HG02678 (cell line): ENCODE measurements around the gene ADAMTS20.
"Not testable (repeated sequence)": the region's sequence is repeated elsewhere in the genome, so short reads cannot be mapped to it uniquely, and the experiment has no call there.

ENCODE experiments used
- ATAC-seq: cut with Tn5 transposase; IDR thresholded peaks from one replicate; pipeline ENCODE4 v1.9.1; 2021; ENCODE audit warnings: mild to moderate bottlenecking, moderate library complexity; ENCODE audit not compliant: unreplicated experiment

Gene ADAMTS20

DNA sequence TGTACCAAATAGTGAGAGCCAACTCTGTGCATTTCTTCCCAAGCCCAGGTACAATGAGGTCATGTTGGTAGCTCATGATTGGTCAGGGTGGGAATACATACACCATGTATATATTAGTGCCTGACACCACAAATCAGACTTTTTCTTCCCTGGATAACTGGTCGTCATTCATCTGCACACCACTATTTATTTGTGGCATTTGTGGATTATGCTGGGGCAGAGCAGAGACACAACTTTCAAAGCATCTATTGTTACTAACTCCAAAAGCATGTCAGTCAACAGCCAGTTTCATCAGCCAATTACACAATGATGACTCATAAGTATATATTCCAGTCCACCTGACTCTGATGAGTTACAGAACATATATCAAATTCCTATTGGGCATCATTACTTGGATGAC, 181.7 kb downstream of the ADAMTS20 start:
- no peak for ATAC-seq

GRCh38 chr12:43362910-43363694, 188.9 kb downstream of the ADAMTS20 start:
- ATAC-seq = no peak

DNA sequence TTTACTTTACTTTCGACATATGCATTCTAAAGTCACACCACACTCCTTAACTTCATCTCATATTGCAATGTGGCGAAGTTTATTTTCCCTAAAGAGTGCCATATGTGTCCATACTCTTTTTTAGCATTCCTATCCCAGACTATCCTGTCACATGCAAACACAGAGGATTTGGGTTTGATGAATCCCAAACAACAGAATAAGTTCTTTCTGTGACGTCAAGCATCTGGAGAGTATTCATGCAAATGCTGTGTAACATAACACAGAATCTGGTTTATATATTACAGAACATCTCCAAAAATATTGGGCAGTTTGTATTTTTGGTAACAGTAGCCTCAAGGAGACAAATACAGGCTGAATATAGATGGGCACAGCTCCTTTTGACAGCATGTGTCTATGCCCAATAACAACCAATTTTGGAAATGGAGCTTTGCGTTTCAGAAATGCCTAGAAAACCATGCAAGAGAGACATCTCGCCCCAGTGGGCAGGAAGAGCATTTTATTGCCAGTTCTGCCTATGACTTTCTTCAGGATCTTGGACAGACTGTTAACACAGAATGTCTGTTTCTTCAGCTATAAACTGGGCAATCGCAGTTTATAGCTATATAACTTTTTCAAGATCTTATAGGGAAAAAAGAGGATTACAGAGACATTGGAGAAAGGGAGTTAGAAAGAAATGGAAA, 190.8 kb downstream of the ADAMTS20 start:
- ATAC-seq = no peak

GRCh38 chr12:43360001-43360400, 192.0 kb downstream of the ADAMTS20 start:
- ATAC-seq = not testable (repeated sequence)

DNA sequence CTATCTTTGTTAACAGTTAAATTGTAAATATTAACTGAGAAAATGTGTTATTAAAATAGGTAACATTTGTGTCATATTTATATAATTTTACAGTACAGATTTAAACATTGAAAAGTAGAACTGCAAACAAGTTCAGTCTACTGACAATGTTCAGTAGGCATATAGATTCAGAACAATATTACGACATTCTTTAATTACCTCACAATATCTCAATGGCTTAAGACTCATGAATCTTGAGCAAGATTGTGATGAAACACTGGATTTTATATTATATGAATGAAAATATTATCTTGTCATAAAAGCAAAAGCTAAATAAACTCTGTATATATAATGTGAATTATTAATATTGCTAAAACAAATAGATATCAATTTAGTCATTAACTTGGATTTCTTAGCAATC, 194.9 kb downstream of the ADAMTS20 start:
- no peak for ATAC-seq

DNA sequence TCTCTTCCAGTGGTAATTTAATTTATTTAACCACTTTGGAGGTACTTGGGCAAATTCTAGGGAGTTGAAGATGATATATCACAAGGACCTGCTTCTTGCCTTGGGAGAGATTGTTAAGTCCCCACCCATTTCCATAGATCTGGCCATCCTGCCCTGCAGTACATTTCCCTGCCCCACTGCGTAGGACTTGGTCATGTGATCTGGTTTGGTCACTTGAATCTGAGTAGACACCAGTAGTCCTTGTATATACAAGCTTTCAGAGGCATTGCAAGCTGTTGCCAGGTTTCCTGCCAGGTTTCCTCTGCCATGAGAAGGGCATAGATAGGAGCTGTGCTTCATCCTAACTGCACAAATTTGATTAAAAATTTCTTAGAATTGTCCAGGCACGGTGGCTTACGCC, 200.0 kb downstream of the ADAMTS20 start:
- no peak for ATAC-seq

GRCh38 chr12:43349863-43350262, 202.1 kb downstream of the ADAMTS20 start:
- no peak for ATAC-seq

- ATAC-seq = no peak
Observed at GRCh38 chr12:43348221-43348620, 203.8 kb downstream of the ADAMTS20 start.

DNA sequence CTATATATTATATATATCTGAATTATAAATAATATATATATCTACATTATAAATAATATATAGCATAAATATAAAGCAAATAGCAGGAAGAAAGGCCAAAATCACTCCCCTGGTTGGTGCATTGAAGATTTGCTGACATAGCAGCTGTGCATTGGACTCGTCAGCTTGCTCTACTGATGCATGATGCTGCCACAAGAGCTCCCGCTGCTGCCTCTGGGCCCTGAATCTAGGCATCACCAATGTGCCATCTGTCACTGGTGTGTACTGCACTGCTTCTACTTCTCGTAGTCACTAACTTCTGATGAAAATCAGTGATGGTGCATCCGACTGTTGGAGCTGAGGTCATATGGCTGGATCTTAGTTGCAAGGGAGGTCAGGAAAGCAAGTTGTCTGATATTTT, 205.0 kb downstream of the ADAMTS20 start:
- no peak for ATAC-seq

DNA sequence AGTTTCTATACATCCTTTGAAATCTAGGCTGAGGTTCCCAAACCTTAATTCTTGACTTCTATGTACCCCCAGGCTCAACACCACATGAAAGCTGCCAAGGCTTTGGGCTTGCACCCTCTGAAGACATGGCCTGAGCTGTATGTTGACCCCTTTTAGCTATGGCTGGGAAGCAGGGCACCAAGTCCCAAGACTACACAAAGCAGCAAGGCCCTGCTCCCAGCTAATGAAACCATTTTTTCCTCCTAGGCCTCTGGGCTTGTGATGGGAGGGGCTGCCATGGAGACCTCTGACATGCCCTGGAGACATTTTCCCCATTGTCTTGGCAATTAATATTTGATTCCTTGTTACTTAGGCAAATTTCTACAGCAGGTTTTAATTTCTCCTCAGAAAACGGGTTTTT, 207.0 kb downstream of the ADAMTS20 start:
- ATAC-seq = no peak

DNA sequence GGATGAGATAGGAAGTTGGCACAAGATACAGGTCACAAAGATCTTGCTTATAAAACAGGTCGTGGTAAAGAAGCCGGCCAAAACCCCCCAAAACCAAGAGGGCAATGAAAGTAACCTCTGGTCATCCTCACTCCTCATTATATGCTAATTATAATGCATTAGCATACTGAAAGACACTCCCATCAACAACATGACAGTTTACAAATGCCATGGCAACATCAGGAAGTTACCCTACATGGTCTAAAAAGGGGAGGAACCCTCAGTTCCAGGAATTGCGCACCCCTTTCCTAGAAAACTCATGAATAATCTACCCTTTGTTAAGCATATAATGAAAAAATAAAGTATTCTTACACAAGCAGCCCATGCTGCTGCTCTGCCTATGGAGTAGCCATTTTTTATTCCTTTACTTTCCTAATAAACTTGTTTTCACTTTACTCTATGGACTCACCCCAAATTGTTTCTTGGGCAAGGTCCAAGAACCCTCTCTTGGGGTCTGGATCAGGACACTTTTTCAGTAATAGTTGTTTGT, 210.2 kb downstream of the ADAMTS20 start:
- ATAC-seq = not testable (repeated sequence)

GRCh38 chr12:43338848-43339526, 213.0 kb downstream of the ADAMTS20 start:
- ATAC-seq = peak; percentile 55

GRCh38 chr12:43337571-43338444, 214.2 kb downstream of the ADAMTS20 start:
- ATAC-seq = peak; percentile 63

DNA sequence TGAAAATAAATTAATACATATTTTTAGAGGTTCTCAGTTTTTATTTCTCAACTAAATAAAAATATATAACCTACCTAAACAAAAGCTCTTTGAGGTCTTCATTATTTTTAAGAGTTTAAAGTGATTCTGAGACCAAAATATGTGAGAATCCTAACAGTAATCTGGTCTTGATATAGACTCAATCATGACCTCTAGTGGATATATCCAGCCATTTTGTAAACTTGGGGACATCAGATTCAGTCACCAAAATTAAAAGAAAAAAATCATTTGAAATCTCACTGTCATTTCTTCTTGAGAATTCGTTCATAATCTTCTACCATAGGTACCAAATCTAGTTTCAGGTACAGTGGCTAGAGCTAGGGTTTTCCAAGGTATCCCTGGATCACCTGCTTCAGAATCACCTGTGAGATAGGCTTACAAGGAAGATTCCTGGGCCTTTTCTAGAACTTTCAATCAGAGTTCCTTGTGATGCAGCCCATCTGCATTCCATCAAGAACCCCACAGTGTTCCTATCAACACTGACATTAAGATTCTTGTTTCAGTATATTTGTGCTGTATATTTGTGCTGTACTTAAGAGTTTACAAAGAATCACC, 214.9 kb downstream of the ADAMTS20 start:
- no peak for ATAC-seq

DNA sequence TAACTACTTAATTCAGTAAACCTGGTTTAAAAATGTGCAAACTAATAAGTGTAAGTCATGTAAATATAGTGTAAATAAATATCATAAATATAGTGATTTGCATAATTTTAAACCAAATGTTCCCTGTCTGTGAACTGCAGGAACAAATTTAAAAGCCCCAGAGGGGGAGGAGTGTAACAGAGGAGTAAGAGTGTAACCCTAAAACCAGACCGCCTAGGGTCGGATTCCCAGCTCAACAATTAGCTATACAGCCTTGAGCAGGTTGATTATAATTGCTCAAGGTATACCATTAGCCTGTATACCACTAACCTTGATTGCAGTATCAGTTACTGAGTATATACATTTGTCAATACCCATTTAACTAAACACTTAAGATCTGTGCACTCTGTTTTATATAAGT, 218.4 kb downstream of the ADAMTS20 start:
- no peak for ATAC-seq

- ATAC-seq = no peak
Observed at GRCh38 chr12:43332977-43333640, 218.9 kb downstream of the ADAMTS20 start.

GRCh38 chr12:43331935-43332334, 220.1 kb downstream of the ADAMTS20 start:
- ATAC-seq = no peak

DNA sequence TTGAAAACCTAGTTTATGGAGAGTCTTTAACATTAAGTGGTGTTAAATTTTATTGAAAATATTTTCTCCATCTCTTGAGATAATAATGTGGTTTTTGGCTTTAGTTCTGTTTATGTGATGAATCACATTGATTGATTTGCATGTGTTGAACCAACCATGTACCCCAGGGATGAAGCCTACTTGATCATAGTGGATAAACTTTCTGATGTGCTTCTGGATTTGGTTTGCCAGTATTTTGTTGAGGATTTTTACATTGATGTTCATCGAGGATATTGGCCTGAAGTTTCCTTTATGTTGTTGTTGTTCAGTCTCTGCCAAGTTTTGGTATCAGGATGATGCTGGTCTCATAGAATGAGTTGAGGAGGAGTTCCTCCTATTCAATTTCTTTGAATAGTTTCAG, 222.6 kb downstream of the ADAMTS20 start:
- no peak for ATAC-seq

GRCh38 chr12:43325786-43326185, 226.2 kb downstream of the ADAMTS20 start:
- ATAC-seq = peak; percentile 88

- ATAC-seq = no peak
Observed at GRCh38 chr12:43320281-43320680, 231.7 kb downstream of the ADAMTS20 start.
